ENCODE data around the gene DNAJC27.

The DNAJC27 gene

DNA sequence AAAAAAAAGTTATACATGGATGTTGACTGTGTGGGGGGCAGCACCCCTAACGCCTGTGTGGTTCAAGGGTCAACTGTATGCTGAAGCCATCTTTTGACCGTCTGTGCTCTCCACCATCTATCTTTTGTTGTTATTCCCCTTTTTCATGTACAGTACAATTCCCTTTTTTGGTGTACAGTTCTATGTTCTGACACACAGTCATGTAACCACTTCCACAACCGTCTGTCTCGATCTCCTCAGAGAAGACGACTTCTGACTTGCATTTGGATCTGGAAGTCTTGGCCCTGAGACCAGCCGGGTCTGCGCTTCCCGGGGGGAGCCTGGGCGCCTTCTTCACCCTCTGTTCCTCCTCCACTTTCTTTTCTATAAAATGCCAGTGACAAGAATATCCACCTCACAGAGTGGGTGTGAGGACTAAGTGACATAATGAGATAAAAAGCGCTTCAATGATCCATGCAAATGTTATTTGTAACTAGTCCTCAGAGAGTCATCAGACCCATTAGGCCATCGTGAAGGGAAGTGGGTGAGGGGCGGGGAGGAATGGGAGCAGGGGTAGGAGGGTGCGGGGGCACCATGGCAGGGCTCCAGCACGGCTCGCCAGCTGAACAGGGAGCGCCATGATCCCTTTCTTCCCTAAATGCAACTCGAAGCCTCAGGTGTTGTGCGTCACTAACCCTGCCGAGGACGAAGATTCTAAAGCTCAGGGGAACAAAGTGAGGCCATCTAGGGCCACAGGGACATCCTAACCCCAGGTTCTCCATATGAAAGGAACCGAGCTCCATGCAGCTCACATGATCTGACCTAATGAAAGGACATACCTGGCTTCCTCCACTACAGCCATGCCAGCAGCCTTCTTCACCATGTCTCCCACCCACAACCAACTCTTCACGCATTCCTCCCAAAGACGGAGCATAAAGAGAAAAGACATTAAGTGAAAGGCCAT, 68.3 kb downstream of the DNAJC27 start:
- TF ChIP-seq POLR2AphosphoS5 (IDR thresholded peaks at IDR 0.05; ENCODE audit: low read depth, low read length) (no peak), POLR2A (IDR thresholded peaks at IDR 0.05; ENCODE audit: low read depth, low read length) (no peak), TAF1 (IDR thresholded peaks at IDR 0.05; ENCODE audit: borderline replicate concordance, low read depth, low read length) (no peak)
- DNase-seq (ENCODE audit: insufficient read length), result no peak
- FAIRE-seq, result no peak

DNA sequence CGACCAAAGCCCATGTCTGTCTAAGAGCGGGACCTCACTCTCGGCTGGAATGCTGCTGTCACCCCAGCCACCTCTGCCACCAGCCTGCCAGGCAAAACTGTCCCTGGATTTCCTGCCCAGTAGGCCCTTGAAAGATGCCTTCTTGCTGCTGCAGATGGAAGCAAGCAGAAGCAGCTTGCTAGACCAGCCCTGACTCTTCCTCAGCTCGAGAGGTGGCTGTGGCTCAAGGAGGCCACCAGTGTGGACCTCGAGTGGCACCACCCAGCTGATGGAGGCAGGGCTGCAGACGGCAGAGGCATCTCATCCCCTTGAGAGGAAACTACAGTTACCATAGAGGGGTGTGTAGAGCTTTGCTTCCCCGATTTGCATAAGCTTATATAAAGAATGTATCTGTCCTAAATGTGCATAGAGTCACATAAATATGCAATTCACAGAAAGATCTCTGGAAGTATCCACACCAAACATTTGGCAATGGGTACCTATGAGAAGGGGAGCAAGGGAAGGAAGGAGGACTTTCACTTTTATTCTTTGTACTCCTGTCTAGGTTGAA, 72.3 kb downstream of the DNAJC27 start:
- no peak for TF ChIP-seq POLR2A (IDR thresholded peaks at IDR 0.05; ENCODE audit: low read depth, low read length)
- DNase-seq (ENCODE audit: insufficient read length) (no peak), FAIRE-seq (no peak)

DNA sequence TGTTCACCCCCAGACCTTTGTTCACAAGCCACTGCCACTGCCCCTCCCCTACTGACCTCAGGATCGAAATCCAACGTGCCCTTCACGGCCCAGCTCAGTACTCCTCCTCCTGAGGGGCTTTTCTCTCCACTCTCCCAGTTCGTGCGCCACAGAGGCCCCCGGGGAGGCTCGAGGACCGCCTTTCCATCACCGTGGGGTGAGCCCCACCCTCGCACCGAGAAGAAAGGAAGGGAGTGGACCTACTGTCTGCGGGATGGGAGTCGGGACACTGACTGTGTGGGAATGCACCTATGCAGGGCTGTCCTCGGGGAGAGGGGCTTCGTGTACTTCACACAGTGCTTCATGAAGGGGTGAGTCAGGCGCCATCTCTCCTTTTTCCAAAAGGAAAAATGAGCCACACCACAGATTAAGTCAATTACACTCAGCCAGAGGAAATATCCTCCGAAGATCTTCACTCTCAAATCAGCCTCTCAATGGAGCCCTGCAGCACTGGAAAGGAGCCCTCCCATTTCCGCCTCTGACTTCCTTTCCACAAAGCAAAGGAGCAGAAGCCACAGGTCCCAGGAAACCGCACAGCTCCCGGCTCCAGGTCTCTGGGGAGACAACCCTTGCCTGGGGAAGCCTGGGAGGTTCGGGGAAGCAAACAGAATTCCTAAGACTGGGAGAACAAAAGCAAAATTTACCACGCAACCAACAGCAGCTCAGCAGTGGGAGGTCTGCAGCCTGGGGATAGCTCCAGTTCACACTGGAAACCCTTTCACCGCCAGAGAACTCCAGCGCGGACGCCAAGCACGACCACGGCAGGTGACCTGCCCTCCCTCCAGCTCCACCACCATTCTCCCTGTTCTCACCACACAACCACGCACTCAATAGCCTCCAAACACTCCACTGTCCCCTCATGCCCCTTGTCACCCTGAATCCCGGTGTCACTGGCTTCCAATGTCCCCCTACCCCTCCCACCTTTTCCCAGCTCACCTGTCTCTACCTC, 73.3 kb downstream of the DNAJC27 start:
- FAIRE-seq (no peak), DNase-seq (ENCODE audit: insufficient read length) (no peak)
- no peak for TF ChIP-seq POLR2A (IDR thresholded peaks at IDR 0.05; ENCODE audit: low read depth, low read length)
- no peak for TF ChIP-seq POLR2AphosphoS5 (IDR thresholded peaks at IDR 0.05; ENCODE audit: low read depth, low read length)
- TF ChIP-seq TAF1 (IDR thresholded peaks at IDR 0.05; ENCODE audit: borderline replicate concordance, low read depth, low read length), result no peak

DNA sequence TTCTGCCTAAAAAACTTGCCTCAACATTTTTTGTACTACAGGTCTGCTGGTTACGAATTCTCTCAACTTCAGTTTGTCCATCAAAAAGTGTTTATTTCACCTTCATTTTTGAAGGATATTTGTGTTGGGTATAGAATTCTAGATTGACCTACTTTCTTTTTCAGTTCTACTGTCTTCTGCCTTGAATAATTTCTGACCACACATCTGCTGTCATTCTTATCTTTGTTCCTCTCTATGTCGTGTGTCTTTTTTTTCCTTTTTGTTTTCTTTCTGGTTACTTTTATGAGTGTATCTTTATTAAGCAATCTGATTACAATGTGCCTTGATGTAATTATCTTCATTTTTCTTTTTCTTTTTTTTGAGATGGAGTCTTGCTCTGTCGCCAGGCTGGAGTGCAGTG, 77.0 kb downstream of the DNAJC27 start:
- FAIRE-seq (no peak), DNase-seq (ENCODE audit: insufficient read length) (no peak)
- TF ChIP-seq POLR2AphosphoS5 (IDR thresholded peaks at IDR 0.05; ENCODE audit: low read depth, low read length) (no peak), TAF1 (IDR thresholded peaks at IDR 0.05; ENCODE audit: borderline replicate concordance, low read depth, low read length) (no peak), POLR2A (IDR thresholded peaks at IDR 0.05; ENCODE audit: low read depth, low read length) (no peak)

DNA sequence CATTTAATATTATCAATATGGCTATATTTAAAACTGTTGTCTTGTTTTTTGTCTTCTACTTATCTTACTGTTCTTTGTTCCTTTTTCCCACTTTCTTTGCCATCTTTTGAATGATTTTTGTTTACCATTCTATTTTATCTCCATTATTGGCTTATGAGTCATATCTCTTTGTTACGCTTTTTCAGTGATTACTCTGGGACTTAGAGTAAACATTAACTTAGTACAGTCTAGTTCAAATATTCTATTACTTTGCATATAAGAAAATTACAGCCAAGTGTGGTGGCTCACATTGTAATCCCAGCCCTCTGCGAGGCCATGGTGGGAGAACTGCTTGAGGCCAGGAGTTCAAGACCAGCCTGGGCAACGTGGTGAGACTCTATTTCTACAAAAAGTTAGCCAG, 77.8 kb downstream of the DNAJC27 start:
- FAIRE-seq (no peak), DNase-seq (ENCODE audit: insufficient read length) (no peak)
- TF ChIP-seq POLR2A (IDR thresholded peaks at IDR 0.05; ENCODE audit: low read depth, low read length) (no peak), POLR2AphosphoS5 (IDR thresholded peaks at IDR 0.05; ENCODE audit: low read depth, low read length) (no peak), TAF1 (IDR thresholded peaks at IDR 0.05; ENCODE audit: borderline replicate concordance, low read depth, low read length) (no peak)
